Prostate gland (tissue), 2 donors: Measurements from ENCODE around the gene MTMR11.
A peak's percentile ranks its signal among the peaks of the same experiment; 100 is the strongest.

Experiments
- CTCF ChIP-seq, 4 experiments: fragments of 200-600 bp in 2 of 4; fragments of 450-650 bp in 2 of 4; sonication (generic) in 2 of 4; IDR thresholded peaks; 1 replicate in 3 of 4; 2 replicates in 1 of 4; pipeline ENCODE4 v1.5.1; 2016 to 2019; ENCODE audit warnings: antibody characterized with exemption in 4 of 4, mild to moderate bottlenecking in 2 of 4, moderate library complexity in 2 of 4
- POLR2A ChIP-seq: fragments of 450-650 bp; IDR thresholded peaks from one replicate; pipeline ENCODE4 v1.6.1; 2016; ENCODE audit warnings: antibody characterized with exemption, mild to moderate bottlenecking
- POLR2AphosphoS5 ChIP-seq: sonication (generic); formaldehyde crosslinking; IDR thresholded peaks from one replicate; pipeline ENCODE4 v1.6.1; 2017; ENCODE audit warnings: antibody characterized with exemption

- TF ChIP-seq POLR2AphosphoS5 (peak; percentile 99), CTCF (IDR thresholded peaks at IDR 0.05) (peak in 1 of 4 experiments; percentile 7), POLR2A (peak; percentile 80)
Observed at GRCh38 chr1:149899460-149900284, 37.0 kb downstream of the MTMR11 start, which contains the start of gene BOLA1.
